SK-N-SH treated with all-trans-retinoic acid at 6 μM for 48 hours (cell line): ENCODE measurements around the gene PBX3.

ENCODE experiments used
- ATAC-seq: fragments of 200-7000 bp; cut with Tn5 transposase; 3 replicates; pipeline ENCODE4 v1.9.1; 2020; ENCODE audit warnings: mild to moderate bottlenecking, moderate library complexity
- ARNTL ChIP-seq: fragments of 450-650 bp; formaldehyde crosslinking; IDR thresholded peaks from 2 replicates; pipeline ENCODE4 v1.5.0; 2020; ENCODE audit warnings: low read depth, mild to moderate bottlenecking, moderate library complexity, borderline replicate concordance
- BACH2 ChIP-seq: fragments of 250-450 bp; sonication (Bioruptor Pico); IDR thresholded peaks from 2 replicates; pipeline ENCODE4 v1.9.0; 2021; ENCODE audit warnings: mild to moderate bottlenecking, borderline replicate concordance
- CSDC2 ChIP-seq: fragments of 250-450 bp; sonication (Bioruptor Pico); IDR thresholded peaks from 2 replicates; pipeline ENCODE4 v1.5.0; 2020; ENCODE audit warnings: mild to moderate bottlenecking, moderate library complexity
- OSR1 ChIP-seq: fragments of 250-450 bp; sonication (Bioruptor Pico); IDR thresholded peaks from 2 replicates; pipeline ENCODE4 v1.8.0; 2022; ENCODE audit warnings: moderate library complexity, mild to moderate bottlenecking, inconsistent platforms
- PPARA ChIP-seq: fragments of 250-450 bp; sonication (Bioruptor Pico); IDR thresholded peaks from 2 replicates; pipeline ENCODE4 v1.5.0; 2020; ENCODE audit warnings: mild to moderate bottlenecking, borderline replicate concordance
- SNAI2 ChIP-seq: fragments of 250-450 bp; sonication (Bioruptor Pico); IDR thresholded peaks from 2 replicates; pipeline ENCODE4 v1.5.0; 2020; ENCODE audit warnings: mild to moderate bottlenecking, moderate library complexity
- TCF4 ChIP-seq: fragments of 250-450 bp; sonication (Bioruptor Pico); IDR thresholded peaks from 2 replicates; pipeline ENCODE4 v1.8.0; 2021; ENCODE audit warnings: mild to moderate bottlenecking, moderate library complexity, borderline replicate concordance
- TOX ChIP-seq: fragments of 250-450 bp; sonication (Bioruptor Pico); IDR thresholded peaks from 2 replicates; pipeline ENCODE4 v1.8.0; 2021; ENCODE audit warnings: mild to moderate bottlenecking, moderate library complexity, borderline replicate concordance
- ZFP3 ChIP-seq: fragments of 250-450 bp; sonication (Bioruptor Pico); IDR thresholded peaks from 2 replicates; pipeline ENCODE4 v1.5.0; 2020; ENCODE audit warnings: mild to moderate bottlenecking, moderate library complexity
- ZFP30 ChIP-seq: fragments of 450-650 bp; formaldehyde crosslinking; IDR thresholded peaks from 2 replicates; pipeline ENCODE4 v1.5.0; 2022; ENCODE audit warnings: mild to moderate bottlenecking, moderate library complexity
- ZNF565 ChIP-seq: fragments of 450-650 bp; formaldehyde crosslinking; conservative IDR thresholded peaks from 2 replicates; pipeline ENCODE4 v1.5.0; 2020; ENCODE audit warnings: low read depth, mild to moderate bottlenecking, moderate library complexity
- ZNF70 ChIP-seq: fragments of 450-650 bp; formaldehyde crosslinking; IDR thresholded peaks from 2 replicates; pipeline ENCODE4 v1.5.0; 2020; ENCODE audit warnings: mild to moderate bottlenecking, moderate library complexity
- TF ChIP-seq, protein P1 (sequence below): fragments of 250-450 bp; sonication (Bioruptor Pico); IDR thresholded peaks from 2 replicates; pipeline ENCODE4 v1.5.1; 2021; ENCODE audit warnings: mild to moderate bottlenecking, moderate library complexity
- TF ChIP-seq, protein P2 (sequence below): fragments of 250-450 bp; sonication (Bioruptor Pico); IDR thresholded peaks from 2 replicates; pipeline ENCODE4 v1.5.0; 2020; ENCODE audit warnings: mild to moderate bottlenecking, moderate library complexity
- TF ChIP-seq, protein P3 (sequence below): fragments of 250-450 bp; sonication (Bioruptor Pico); IDR thresholded peaks from 2 replicates; pipeline ENCODE4 v1.8.0; 2021; ENCODE audit warnings: low read depth, mild to moderate bottlenecking, moderate library complexity, borderline replicate concordance
- TF ChIP-seq, protein P4 (sequence below): fragments of 250-450 bp; sonication (Bioruptor Pico); IDR thresholded peaks from 2 replicates; pipeline ENCODE4 v1.8.0; 2020; ENCODE audit warnings: mild to moderate bottlenecking, moderate library complexity, borderline replicate concordance
- TF ChIP-seq, protein P5 (sequence below): fragments of 250-450 bp; sonication (Bioruptor Pico); IDR thresholded peaks from 2 replicates; pipeline ENCODE4 v1.5.1; 2020; ENCODE audit warnings: low read depth, mild to moderate bottlenecking, moderate library complexity

PBX3 gene

DNA sequence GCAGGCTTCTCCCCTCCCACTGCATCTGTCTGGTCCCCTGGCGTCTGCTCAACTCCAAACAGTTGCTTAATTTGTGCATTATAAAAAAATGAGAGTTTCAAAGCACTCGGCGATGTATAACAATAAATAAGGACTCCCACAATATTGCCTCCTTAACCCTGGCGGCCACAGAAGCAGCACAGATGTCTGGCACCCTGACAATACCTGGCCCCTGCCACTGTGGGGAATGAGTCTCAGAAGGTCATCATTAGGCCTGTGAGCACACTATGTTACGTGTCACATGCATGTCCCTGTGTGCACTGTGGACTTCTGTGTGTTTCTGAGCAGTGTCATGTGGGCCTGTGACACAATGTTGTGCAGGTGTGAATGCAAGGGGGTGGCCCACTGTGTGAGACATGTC lies 236.5 kb downstream of the PBX3 start:
- no peak for TF ChIP-seq ZFP3 (CRISPR knock-in tag)
- TF ChIP-seq, protein P1, sequence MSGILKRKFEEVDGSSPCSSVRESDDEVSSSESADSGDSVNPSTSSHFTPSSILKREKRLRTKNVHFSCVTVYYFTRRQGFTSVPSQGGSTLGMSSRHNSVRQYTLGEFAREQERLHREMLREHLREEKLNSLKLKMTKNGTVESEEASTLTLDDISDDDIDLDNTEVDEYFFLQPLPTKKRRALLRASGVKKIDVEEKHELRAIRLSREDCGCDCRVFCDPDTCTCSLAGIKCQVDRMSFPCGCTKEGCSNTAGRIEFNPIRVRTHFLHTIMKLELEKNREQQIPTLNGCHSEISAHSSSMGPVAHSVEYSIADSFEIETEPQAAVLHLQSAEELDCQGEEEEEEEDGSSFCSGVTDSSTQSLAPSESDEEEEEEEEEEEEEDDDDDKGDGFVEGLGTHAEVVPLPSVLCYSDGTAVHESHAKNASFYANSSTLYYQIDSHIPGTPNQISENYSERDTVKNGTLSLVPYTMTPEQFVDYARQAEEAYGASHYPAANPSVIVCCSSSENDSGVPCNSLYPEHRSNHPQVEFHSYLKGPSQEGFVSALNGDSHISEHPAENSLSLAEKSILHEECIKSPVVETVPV, result no peak
- TF ChIP-seq, protein P2, sequence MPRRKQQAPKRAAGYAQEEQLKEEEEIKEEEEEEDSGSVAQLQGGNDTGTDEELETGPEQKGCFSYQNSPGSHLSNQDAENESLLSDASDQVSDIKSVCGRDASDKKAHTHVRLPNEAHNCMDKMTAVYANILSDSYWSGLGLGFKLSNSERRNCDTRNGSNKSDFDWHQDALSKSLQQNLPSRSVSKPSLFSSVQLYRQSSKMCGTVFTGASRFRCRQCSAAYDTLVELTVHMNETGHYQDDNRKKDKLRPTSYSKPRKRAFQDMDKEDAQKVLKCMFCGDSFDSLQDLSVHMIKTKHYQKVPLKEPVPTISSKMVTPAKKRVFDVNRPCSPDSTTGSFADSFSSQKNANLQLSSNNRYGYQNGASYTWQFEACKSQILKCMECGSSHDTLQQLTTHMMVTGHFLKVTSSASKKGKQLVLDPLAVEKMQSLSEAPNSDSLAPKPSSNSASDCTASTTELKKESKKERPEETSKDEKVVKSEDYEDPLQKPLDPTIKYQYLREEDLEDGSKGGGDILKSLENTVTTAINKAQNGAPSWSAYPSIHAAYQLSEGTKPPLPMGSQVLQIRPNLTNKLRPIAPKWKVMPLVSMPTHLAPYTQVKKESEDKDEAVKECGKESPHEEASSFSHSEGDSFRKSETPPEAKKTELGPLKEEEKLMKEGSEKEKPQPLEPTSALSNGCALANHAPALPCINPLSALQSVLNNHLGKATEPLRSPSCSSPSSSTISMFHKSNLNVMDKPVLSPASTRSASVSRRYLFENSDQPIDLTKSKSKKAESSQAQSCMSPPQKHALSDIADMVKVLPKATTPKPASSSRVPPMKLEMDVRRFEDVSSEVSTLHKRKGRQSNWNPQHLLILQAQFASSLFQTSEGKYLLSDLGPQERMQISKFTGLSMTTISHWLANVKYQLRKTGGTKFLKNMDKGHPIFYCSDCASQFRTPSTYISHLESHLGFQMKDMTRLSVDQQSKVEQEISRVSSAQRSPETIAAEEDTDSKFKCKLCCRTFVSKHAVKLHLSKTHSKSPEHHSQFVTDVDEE (CRISPR knock-in tag), result no peak
- no peak for TF ChIP-seq SNAI2
- no peak for TF ChIP-seq TCF4 (CRISPR knock-in tag)
- TF ChIP-seq OSR1, result no peak
- TF ChIP-seq, protein P3, sequence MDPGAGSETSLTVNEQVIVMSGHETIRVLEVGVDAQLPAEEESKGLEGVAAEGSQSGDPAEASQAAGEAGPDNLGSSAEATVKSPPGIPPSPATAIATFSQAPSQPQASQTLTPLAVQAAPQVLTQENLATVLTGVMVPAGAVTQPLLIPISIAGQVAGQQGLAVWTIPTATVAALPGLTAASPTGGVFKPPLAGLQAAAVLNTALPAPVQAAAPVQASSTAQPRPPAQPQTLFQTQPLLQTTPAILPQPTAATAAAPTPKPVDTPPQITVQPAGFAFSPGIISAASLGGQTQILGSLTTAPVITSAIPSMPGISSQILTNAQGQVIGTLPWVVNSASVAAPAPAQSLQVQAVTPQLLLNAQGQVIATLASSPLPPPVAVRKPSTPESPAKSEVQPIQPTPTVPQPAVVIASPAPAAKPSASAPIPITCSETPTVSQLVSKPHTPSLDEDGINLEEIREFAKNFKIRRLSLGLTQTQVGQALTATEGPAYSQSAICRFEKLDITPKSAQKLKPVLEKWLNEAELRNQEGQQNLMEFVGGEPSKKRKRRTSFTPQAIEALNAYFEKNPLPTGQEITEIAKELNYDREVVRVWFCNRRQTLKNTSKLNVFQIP (CRISPR knock-in tag), result no peak
- TF ChIP-seq, protein P4, sequence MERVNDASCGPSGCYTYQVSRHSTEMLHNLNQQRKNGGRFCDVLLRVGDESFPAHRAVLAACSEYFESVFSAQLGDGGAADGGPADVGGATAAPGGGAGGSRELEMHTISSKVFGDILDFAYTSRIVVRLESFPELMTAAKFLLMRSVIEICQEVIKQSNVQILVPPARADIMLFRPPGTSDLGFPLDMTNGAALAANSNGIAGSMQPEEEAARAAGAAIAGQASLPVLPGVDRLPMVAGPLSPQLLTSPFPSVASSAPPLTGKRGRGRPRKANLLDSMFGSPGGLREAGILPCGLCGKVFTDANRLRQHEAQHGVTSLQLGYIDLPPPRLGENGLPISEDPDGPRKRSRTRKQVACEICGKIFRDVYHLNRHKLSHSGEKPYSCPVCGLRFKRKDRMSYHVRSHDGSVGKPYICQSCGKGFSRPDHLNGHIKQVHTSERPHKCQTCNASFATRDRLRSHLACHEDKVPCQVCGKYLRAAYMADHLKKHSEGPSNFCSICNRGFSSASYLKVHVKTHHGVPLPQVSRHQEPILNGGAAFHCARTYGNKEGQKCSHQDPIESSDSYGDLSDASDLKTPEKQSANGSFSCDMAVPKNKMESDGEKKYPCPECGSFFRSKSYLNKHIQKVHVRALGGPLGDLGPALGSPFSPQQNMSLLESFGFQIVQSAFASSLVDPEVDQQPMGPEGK (CRISPR knock-in tag), result no peak
- TF ChIP-seq ARNTL (CRISPR knock-in tag), result no peak
- TF ChIP-seq PPARA (CRISPR knock-in tag), result no peak
- no peak for TF ChIP-seq CSDC2 (CRISPR knock-in tag)
- TF ChIP-seq BACH2, result no peak
- no peak for TF ChIP-seq TOX
- TF ChIP-seq ZNF565 (CRISPR knock-in tag), result no peak
- TF ChIP-seq ZFP30, result no peak
- TF ChIP-seq, protein P5, sequence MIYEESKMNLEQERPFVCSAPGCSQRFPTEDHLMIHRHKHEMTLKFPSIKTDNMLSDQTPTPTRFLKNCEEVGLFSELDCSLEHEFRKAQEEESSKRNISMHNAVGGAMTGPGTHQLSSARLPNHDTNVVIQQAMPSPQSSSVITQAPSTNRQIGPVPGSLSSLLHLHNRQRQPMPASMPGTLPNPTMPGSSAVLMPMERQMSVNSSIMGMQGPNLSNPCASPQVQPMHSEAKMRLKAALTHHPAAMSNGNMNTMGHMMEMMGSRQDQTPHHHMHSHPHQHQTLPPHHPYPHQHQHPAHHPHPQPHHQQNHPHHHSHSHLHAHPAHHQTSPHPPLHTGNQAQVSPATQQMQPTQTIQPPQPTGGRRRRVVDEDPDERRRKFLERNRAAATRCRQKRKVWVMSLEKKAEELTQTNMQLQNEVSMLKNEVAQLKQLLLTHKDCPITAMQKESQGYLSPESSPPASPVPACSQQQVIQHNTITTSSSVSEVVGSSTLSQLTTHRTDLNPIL (CRISPR knock-in tag), result no peak
- TF ChIP-seq ZNF70 (CRISPR knock-in tag), result no peak
- ATAC-seq, result no peak

DNA sequence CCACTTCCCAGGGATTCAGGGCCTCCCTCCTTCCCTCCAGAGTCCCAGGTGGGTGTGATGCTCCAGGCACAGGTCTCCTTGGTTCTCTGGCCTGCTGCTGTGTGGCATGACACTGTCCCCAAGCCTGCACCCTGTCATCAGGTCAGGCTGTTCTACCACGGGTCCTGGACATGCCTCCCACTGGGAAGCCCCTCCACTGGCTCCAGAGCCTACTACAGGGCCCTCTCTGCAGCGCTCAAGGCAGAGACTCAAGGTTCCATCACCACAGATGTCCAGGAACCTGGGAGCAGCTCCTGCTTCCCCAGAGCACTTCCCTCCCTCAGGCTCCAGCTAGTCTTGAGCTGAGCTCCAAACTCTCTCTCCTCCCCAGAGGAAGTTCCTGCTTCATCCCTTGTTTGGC lies 237.3 kb downstream of the PBX3 start:
- no peak for ATAC-seq
- TF ChIP-seq, protein P5 (CRISPR knock-in tag), result no peak
- TF ChIP-seq BACH2, result no peak

DNA sequence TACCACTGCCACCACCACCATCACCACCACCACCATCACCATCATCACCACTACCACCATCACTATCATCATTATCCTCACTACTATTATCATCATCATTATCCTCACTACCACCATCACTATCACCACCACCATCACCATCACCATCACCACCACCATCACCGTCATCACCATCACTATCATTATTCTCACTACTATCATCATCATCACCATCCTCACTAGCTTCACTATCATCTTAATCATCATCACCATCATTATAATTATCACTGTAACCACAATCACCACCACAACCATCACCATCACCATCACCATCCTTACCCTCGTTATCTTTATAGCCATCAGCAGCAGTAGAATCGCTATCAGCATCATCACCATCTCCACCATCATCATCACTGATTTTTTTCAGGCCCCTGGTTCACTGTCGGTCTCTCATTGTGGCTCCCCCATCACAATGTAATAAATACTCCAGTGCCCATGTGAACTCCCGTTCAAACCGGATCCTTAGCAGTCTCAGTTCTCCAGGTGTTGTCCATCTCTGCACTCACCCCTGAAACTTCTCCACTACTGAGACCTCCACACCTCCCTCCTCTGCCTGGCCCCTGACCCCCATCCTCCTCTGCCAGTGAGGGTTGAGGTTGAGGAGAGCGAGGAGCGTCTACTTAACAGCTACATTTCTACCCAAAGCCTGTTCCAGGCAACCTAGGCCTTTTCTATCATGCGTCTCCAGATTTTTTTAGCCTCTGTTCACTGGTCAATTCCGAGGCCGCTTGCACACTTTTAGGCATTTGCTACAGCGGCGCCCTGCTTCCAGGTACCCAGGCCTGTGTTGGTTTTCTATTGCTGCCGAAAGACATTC lies 238.2 kb downstream of the PBX3 start:
- no peak for ATAC-seq
- TF ChIP-seq ARNTL (CRISPR knock-in tag) (no peak), CSDC2 (CRISPR knock-in tag) (no peak), BACH2 (no peak)
- TF ChIP-seq, protein P2 (CRISPR knock-in tag), result no peak
- TF ChIP-seq, protein P3 (CRISPR knock-in tag), result no peak
- TF ChIP-seq, protein P5 (CRISPR knock-in tag), result no peak
